A549 (cell line): Measurements from ENCODE around the gene ATP6V0C.

ENCODE experiments used
- CEBPB ChIP-seq, 2 experiments: fragments of >200 bp in 1 of 2; sonication (Bioruptor Twin) in 1 of 2; formaldehyde crosslinking in 1 of 2; IDR thresholded peaks; 2 replicates each; pipeline ENCODE4 v1.6.1; 2012 to 2016
- CTCF ChIP-seq: fragments of >200 bp; sonication (Bioruptor Twin); formaldehyde crosslinking; IDR thresholded peaks from 3 replicates; pipeline ENCODE4 v1.5.1; 2016
- EP300 ChIP-seq, 2 experiments: fragments of >200 bp; sonication (Bioruptor Twin); formaldehyde crosslinking; IDR thresholded peaks; 2 replicates in 1 of 2; 3 replicates in 1 of 2; pipeline ENCODE4 v1.6.1; 2016 to 2017
- ESRRA ChIP-seq: fragments of 150-350 bp; IDR thresholded peaks from 2 replicates; pipeline ENCODE4 v1.6.1; 2014; ENCODE audit warnings: mild to moderate bottlenecking, low read length, borderline replicate concordance

- TF ChIP-seq ESRRA (no peak), CEBPB (IDR thresholded peaks at IDR 0.05) (no peak), EP300 (IDR thresholded peaks at IDR 0.05) (no peak), CTCF (no peak)
Observed at GRCh38 chr16:2496223-2497115, 17.3 kb upstream of the ATP6V0C start.
